Kidney (tissue), 14 donors: ENCODE data around the gene ADAM15. TPM values are rescaled to one million over a fixed set of nuclear protein-coding genes. Genes with fewer than 3 reads are reported as not detected.

ENCODE experiments used
- DNase-seq, 5 donors: peaks; one replicate each; pipeline ENCODE4 v3.0.0-alpha.2; 2013 to 2020
- FAIRE-seq: peaks from 2 replicates; lab custom pipeline; 2012; peaks lifted over from hg19 to GRCh38; lab: Jason Lieb, UNC
- H3K27ac ChIP-seq, 2 donors: one replicate each; pipeline ENCODE4 v1.7.0; 2013; ENCODE audit warnings: low read depth in 2 of 2, low read length in 2 of 2, inconsistent platforms in 1 of 2
- H3K27me3 ChIP-seq: one replicate; pipeline ENCODE4 v1.7.1; 2013; ENCODE audit warnings: low read length, inconsistent platforms; ENCODE audit not compliant: control insufficient read depth, insufficient read depth
- H3K36me3 ChIP-seq, 3 donors: one replicate each; pipeline versions ENCODE4 v1.7.0 to v1.7.1; 2013; ENCODE audit warnings: low read length in 3 of 3, control low read depth in 1 of 3, inconsistent platforms in 1 of 3; ENCODE audit not compliant: insufficient read depth in 3 of 3, control insufficient read depth in 2 of 3
- H3K4me1 ChIP-seq, 3 donors: one replicate each; pipeline versions ENCODE4 v1.7.0 to v1.7.1; 2013; ENCODE audit warnings: low read length in 3 of 3, inconsistent platforms in 1 of 3, low read depth in 1 of 3; ENCODE audit not compliant: control insufficient read depth in 2 of 3, insufficient read depth in 2 of 3
- H3K4me3 ChIP-seq, 3 donors: one replicate each; pipeline versions ENCODE4 v1.7.0 to v1.8.1; 2013; ENCODE audit warnings: low read length in 3 of 3, control low read depth in 1 of 3, inconsistent platforms in 1 of 3
- H3K9ac ChIP-seq, 3 donors: one replicate each; pipeline versions ENCODE4 v1.7.0 to v1.7.1; 2013; ENCODE audit warnings: low read length in 3 of 3, control low read depth in 1 of 3, inconsistent platforms in 1 of 3
- H3K9me3 ChIP-seq, 3 donors: one replicate each; pipeline versions ENCODE4 v1.7.0 to v1.7.1; 2013; ENCODE audit warnings: low read length in 3 of 3, control low read depth in 1 of 3, inconsistent platforms in 1 of 3; ENCODE audit not compliant: control insufficient read depth in 2 of 3, insufficient read depth in 1 of 3
- intact Hi-C: fragments of 100-400 bp; cut with DNase I; formaldehyde crosslinking; loops from one replicate; pipeline ENCODE4 v1.11.1; 2022
- polyA plus RNA-seq: library from polyadenylated mRNA; stranded (reverse); fragments of 350-450 nt; fragmentation: Illumina TruSeq; extraction: RNeasy Lipid Tissue Mini Kit (QIAGEN cat#74804); gene quantifications from one replicate; pipeline ENCODE4 v1.2.3, GENCODE V29; 2014; ENCODE audit warnings: low read depth, low replicate concordance; ENCODE audit not compliant: insufficient read depth
- total RNA-seq: library from RNA; stranded (reverse); fragmentation: NEBNext Ultra II Directional; extraction: Animal tissue kit (Norgen Biotek cat#: 25700); gene quantifications from one replicate; pipeline ENCODE4 v1.2.1, GENCODE V29; 2021
- TF ChIP-seq, protein P1 (sequence below): IDR thresholded peaks from 3 replicates; pipeline ENCODE4 v1.5.1; 2012; ENCODE audit warnings: mild to moderate bottlenecking, moderate library complexity, borderline replicate concordance; ENCODE audit not compliant: insufficient read depth; ENCODE audit errors: extremely low read depth
- donor health status: control.
- donor health status: control.
- donor health status: control.
- donor health status: control.
- donor health status: control.
- donor health status: DM: yes; HTN: yes; CAD: no.
- donor health status: Normal renal cell carcinoma (clear cell type).

Gene ADAM15
- total and polyA plus RNA-seq, 2 donors from 2014 or later: 68.4 to 152 TPM

GRCh38 chr1:155048449-155049334 lies 2.4 kb upstream of the ADAM15 start:
- intact Hi-C loops: no loop called here
- DNase-seq (peak in 1 of 5 donors; percentile 25), FAIRE-seq (no peak)
- H3K4me3 ChIP-seq: no peak overlapping the region
- H3K27me3 ChIP-seq: no peaks in the 10 kb centered on the region
- no peak overlapping the region for H3K9ac ChIP-seq
- no peaks in the 10 kb centered on the region for H3K9me3 ChIP-seq
- TF ChIP-seq, protein P1, sequence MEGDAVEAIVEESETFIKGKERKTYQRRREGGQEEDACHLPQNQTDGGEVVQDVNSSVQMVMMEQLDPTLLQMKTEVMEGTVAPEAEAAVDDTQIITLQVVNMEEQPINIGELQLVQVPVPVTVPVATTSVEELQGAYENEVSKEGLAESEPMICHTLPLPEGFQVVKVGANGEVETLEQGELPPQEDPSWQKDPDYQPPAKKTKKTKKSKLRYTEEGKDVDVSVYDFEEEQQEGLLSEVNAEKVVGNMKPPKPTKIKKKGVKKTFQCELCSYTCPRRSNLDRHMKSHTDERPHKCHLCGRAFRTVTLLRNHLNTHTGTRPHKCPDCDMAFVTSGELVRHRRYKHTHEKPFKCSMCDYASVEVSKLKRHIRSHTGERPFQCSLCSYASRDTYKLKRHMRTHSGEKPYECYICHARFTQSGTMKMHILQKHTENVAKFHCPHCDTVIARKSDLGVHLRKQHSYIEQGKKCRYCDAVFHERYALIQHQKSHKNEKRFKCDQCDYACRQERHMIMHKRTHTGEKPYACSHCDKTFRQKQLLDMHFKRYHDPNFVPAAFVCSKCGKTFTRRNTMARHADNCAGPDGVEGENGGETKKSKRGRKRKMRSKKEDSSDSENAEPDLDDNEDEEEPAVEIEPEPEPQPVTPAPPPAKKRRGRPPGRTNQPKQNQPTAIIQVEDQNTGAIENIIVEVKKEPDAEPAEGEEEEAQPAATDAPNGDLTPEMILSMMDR: no peak
- H3K36me3 ChIP-seq: no peaks in the 10 kb centered on the region
- peaks cover 0 to 16% (median 13%) of the 10 kb centered on the region in 3 donors for H3K4me1 ChIP-seq
- H3K27ac ChIP-seq: no peak overlapping the region

DNA sequence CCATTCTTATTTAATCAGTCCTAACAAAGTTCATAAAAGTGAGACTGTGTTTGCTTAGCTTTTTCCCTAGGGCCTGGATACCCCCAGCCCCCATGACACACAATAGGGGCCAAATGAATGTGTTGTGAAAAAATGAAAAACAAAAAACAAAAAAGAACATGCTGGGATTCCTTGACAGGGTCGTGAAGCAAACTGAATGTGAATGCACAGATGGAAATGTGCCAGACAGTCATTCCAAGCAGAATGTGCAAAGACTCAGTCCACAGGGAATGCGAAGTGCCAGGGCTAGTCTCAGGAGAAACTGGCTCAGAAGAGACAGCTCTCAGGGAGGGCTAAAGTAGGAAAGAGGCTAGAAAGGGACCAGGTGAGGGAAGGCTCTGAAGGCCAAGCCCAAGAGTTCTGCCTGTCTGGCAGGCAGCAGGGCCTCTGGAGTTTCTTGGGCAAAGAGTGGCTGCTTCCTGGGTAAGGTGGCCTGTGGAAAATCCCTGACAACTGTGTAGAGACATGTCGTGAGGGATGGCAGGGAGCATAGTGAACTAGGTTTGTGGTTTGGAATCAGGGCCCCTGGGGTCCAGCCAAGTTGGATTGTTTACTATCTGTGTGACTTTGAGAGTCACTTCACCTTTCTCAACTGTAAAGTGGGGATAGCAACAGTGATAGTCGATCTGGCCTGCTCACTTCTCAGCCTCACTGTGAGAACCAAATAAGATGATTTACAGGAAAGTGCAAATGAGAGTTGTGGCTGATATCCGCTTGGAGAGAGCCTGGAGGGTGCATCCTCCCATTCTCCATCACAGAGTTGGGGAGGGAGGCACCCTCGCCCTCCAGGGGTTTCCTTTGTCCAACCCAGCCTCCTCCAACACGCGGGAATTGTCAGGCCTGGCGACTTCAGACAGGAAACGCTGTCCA lies 1.2 kb upstream of the ADAM15 start:
- Histone ChIP-seq H3K9me3 (no peaks in the 10 kb centered on the region), H3K36me3 (no peaks in the 10 kb centered on the region), H3K27me3 (no peaks in the 10 kb centered on the region), H3K27ac (peak overlapping the region; percentile 78 to 82), H3K4me3 (peak overlapping the region in 2 of 3 donors; percentile 73 to 74), H3K4me1 (peaks cover 0 to 16% (median 13%) of the 10 kb centered on the region in 3 donors), H3K9ac (peak overlapping the region in 2 of 3 donors; percentile 15 to 31)
- intact Hi-C loops: no loop called here
- no peak for FAIRE-seq
- TF ChIP-seq, protein P1: no peak
- peak in 2 of 5 donors; percentile 11 to 35 for DNase-seq

GRCh38 chr1:155051342-155051776 lies 243 bp downstream of the ADAM15 start:
- intact Hi-C loops: no loop called here
- peak overlapping the region in 2 of 3 donors; percentile 64 to 80 for H3K9ac ChIP-seq
- peaks cover 0 to 16% (median 8%) of the 10 kb centered on the region in 3 donors for H3K4me1 ChIP-seq
- peak in 1 of 5 donors; percentile 32 for DNase-seq
- peak overlapping the region; percentile 21 to 70 (median 56) for H3K4me3 ChIP-seq
- no peaks in the 10 kb centered on the region for H3K36me3 ChIP-seq
- FAIRE-seq: no peak
- H3K9me3 ChIP-seq: no peaks in the 10 kb centered on the region
- H3K27ac ChIP-seq: peak overlapping the region; percentile 67 to 71
- no peaks in the 10 kb centered on the region for H3K27me3 ChIP-seq
- TF ChIP-seq, protein P1: no peak
